ENCODE data around the gene TMEM248. TPM values are rescaled to one million over a fixed set of nuclear protein-coding genes. Genes with fewer than 3 reads are reported as not detected.

TMEM248 gene
- total and polyA plus RNA-seq, 3 donors from 2014 or later, result 139 to 221 (median 181) TPM

DNA sequence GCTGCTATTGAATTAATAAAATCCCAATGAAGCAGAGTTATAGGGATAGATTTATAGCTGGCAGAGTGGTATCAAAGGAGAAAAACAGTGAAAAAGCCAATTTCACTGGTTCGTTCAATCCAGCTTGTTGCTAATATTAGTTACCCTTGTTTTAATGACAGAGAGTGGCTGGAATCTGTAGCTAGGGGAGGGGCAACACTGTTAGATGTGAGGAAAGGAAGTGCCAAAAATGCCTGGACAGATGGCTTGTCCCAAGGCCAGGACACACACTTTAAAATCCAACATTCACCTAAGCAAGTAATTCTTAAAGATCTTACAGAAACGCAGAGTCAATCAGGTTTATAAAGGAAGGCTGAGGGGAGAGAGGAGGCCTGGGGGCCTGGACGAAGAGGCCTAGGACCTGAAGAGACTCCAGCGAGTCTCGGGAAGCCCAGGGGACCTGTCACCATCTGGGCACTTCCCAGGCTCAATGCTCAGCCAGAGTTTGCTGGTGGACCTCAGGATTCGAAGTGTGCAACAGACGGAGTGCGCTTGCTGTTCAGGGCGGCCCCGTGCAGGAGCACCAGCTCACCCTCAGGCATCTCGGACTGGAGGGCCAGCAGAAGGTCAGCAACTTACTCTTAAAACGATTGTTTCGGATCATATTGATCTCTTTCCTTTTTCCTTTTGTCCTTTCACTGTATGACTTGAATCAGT lies 36.7 kb downstream of the TMEM248 start:
- H3K4me1 ChIP-seq, result no peaks in the 10 kb centered on the region
- intact Hi-C loops (cut with DNase I; ENCODE audit: low total_unique reads), result no loop called here
- DNase-seq, result no peak
- no peaks in the 10 kb centered on the region for H3K36me3 ChIP-seq (ENCODE audit: low read depth, missing control alignments)
- H3K9me3 ChIP-seq, result no peaks in the 10 kb centered on the region
- no peak overlapping the region for H3K27ac ChIP-seq
- H3K4me3 ChIP-seq, result no peak overlapping the region
- H3K27me3 ChIP-seq, result no peaks in the 10 kb centered on the region
- WGBS, 2 donors, result 78 to 88% methylated on average over 13 of the region's 13 CpGs
- no peak for TF ChIP-seq POLR2A (IDR thresholded peaks at IDR 0.05)
- TF ChIP-seq, protein P1, sequence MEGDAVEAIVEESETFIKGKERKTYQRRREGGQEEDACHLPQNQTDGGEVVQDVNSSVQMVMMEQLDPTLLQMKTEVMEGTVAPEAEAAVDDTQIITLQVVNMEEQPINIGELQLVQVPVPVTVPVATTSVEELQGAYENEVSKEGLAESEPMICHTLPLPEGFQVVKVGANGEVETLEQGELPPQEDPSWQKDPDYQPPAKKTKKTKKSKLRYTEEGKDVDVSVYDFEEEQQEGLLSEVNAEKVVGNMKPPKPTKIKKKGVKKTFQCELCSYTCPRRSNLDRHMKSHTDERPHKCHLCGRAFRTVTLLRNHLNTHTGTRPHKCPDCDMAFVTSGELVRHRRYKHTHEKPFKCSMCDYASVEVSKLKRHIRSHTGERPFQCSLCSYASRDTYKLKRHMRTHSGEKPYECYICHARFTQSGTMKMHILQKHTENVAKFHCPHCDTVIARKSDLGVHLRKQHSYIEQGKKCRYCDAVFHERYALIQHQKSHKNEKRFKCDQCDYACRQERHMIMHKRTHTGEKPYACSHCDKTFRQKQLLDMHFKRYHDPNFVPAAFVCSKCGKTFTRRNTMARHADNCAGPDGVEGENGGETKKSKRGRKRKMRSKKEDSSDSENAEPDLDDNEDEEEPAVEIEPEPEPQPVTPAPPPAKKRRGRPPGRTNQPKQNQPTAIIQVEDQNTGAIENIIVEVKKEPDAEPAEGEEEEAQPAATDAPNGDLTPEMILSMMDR (IDR thresholded peaks at IDR 0.05), result no peak

DNA sequence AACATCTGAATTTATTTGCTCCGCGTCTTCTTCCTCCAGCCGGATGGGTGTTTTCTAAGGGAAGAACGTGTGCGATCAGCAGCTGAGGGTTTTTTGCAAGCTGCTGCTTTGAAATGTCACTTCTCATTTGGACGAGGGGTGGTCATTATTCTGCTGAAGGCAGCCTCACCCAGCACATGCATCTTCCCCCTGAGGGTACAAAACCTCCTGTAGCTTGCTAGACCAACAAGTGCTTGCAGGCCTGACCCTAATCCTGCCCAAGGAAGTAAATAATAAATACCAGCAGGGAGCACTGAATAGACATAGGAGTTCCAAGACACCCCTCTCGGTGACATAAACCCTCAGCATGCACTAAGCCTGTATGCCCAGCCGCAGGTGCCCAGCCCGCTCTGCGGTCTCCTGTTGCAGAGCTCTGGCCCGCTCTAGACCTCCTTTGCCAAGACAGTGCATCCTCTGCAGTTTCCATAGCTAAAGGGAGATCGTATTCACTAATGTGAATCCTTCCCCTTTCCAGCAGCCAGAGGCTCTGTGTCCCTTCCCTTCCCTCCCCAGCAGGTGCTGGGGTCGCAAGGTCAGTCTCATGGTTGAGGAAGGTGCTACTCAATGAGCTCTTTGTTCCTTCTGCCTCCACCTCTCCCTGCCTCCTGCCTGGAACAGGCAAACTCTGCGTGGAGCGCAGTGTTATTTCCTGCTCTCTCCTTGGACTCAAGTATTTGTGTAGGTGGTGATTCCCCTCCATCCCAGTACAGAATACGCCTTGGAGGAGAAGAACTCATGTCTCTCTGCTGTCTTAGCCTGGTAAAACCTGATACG lies 37.7 kb downstream of the TMEM248 start:
- no peak overlapping the region for H3K4me3 ChIP-seq
- TF ChIP-seq, protein P1 (IDR thresholded peaks at IDR 0.05), result no peak
- TF ChIP-seq POLR2A (IDR thresholded peaks at IDR 0.05), result no peak
- 84 to 91% methylated on average over 15 to 17 of the region's 17 CpGs for WGBS, 2 donors
- no peak overlapping the region for H3K27ac ChIP-seq
- H3K27me3 ChIP-seq, result no peaks in the 10 kb centered on the region
- H3K36me3 ChIP-seq (ENCODE audit: low read depth, missing control alignments), result no peaks in the 10 kb centered on the region
- intact Hi-C loops (cut with DNase I; ENCODE audit: low total_unique reads), result no loop called here
- no peaks in the 10 kb centered on the region for H3K9me3 ChIP-seq
- DNase-seq, result no peak
- no peaks in the 10 kb centered on the region for H3K4me1 ChIP-seq

DNA sequence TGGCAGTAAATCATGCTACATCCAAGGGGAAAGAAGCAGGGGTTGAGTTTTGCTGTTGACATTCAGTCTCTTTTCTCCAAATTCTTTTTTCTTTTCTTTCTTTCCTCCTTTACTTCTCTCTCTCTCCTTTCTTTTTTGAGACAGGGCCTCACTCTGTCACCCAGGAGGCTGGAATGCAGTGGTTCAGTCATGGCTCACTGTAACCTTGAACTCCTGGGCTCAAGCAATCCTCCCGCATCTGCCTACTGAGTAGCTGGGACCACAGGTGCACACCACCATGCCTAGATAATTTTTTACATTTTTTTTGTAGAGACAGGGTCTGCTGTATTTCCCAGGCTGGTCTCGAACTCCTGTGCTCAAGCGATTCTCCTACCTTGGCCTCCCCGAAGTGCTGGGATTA lies 39.2 kb downstream of the TMEM248 start:
- TF ChIP-seq, protein P1 (IDR thresholded peaks at IDR 0.05), result no peak
- no peak for TF ChIP-seq POLR2A (IDR thresholded peaks at IDR 0.05)
- H3K36me3 ChIP-seq (ENCODE audit: low read depth, missing control alignments), result no peaks in the 10 kb centered on the region
- no peak overlapping the region for H3K27ac ChIP-seq
- no peak overlapping the region for H3K4me3 ChIP-seq
- no peaks in the 10 kb centered on the region for H3K9me3 ChIP-seq
- H3K4me1 ChIP-seq, result no peaks in the 10 kb centered on the region
- no peak for DNase-seq
- 77 to 88% methylated on average over 4 of the region's 4 CpGs for WGBS, 2 donors
- no peaks in the 10 kb centered on the region for H3K27me3 ChIP-seq
- intact Hi-C loops (cut with DNase I; ENCODE audit: low total_unique reads), result no loop called here

DNA sequence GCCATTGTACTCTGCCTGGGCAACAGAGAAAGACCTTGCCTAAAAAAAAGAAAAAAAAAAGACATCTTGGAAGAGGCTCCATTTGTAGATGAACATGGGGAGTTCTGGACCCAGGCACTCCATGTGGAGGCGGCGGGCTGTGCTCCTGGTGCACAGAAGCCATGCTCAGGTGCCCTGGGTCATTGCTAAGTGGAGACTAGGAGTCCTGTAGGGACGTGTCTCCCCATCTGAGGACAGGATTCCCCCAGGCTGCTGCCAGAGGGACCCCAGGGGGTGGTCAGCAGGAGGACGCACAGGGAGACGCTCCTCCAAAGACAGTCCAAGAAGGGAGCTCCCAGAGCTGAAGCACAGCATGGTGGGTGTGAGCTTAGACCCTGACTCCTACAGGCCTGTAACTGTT lies 40.1 kb downstream of the TMEM248 start:
- Histone ChIP-seq H3K4me1 (no peaks in the 10 kb centered on the region), H3K27me3 (no peaks in the 10 kb centered on the region), H3K36me3 (ENCODE audit: low read depth, missing control alignments) (no peaks in the 10 kb centered on the region), H3K4me3 (no peak overlapping the region), H3K9me3 (no peaks in the 10 kb centered on the region), H3K27ac (no peak overlapping the region)
- TF ChIP-seq POLR2A (IDR thresholded peaks at IDR 0.05), result no peak
- TF ChIP-seq, protein P1 (IDR thresholded peaks at IDR 0.05), result no peak
- no peak for DNase-seq
- intact Hi-C loops (cut with DNase I; ENCODE audit: low total_unique reads), result no loop called here
- WGBS, 2 donors, result 88 to 94% methylated on average over 5 of the region's 5 CpGs
